ENCODE measurements around the gene DPRX.

Gene DPRX

GRCh38 chr19:53631949-53632407 is at the start of gene DPRX:
Gene DPRX, plus strand, starts transcription at chr19:53631999. Its CDS starts 108 bp downstream, at chr19:53632107.
- DNase-seq (ENCODE audit: low read depth in 2 of 2), result no peak

GRCh38 chr19:53583181-53583580 is 48.6 kb upstream of the DPRX start:
- DNase-seq (ENCODE audit: low read depth in 2 of 2), result no peak

GRCh38 chr19:53586277-53586691 is 45.5 kb upstream of the DPRX start:
- no peak for DNase-seq (ENCODE audit: low read depth in 2 of 2)

GRCh38 chr19:53594811-53595509 is 36.8 kb upstream of the DPRX start:
- DNase-seq (ENCODE audit: low read depth in 2 of 2), result no peak

GRCh38 chr19:53595510-53595867 is 36.3 kb upstream of the DPRX start:
- no peak for DNase-seq (ENCODE audit: low read depth in 2 of 2)

- no peak for DNase-seq (ENCODE audit: low read depth in 2 of 2)
Measured at GRCh38 chr19:53596056-53596455, 35.7 kb upstream of the DPRX start.

GRCh38 chr19:53597023-53597422 is 34.8 kb upstream of the DPRX start:
- no peak for DNase-seq (ENCODE audit: low read depth in 2 of 2)

- DNase-seq (ENCODE audit: low read depth in 2 of 2), result no peak
Measured at GRCh38 chr19:53598361-53598760, 33.4 kb upstream of the DPRX start.

- no peak for DNase-seq (ENCODE audit: low read depth in 2 of 2)
Measured at GRCh38 chr19:53600217-53600616, 31.6 kb upstream of the DPRX start.

- no peak for DNase-seq (ENCODE audit: low read depth in 2 of 2)
Measured at GRCh38 chr19:53606031-53606430, 25.8 kb upstream of the DPRX start.

GRCh38 chr19:53608381-53608780 is 23.4 kb upstream of the DPRX start:
- no peak for DNase-seq (ENCODE audit: low read depth in 2 of 2)

GRCh38 chr19:53612762-53613526 is 18.9 kb upstream of the DPRX start:
- no peak for DNase-seq (ENCODE audit: low read depth in 2 of 2)

GRCh38 chr19:53621885-53622740 is 9.7 kb upstream of the DPRX start:
- DNase-seq (ENCODE audit: low read depth in 2 of 2), result no peak

- no peak for DNase-seq (ENCODE audit: low read depth in 2 of 2)
Measured at GRCh38 chr19:53624771-53625545, 6.8 kb upstream of the DPRX start.

GRCh38 chr19:53626486-53626885 is 5.3 kb upstream of the DPRX start:
- no peak for DNase-seq (ENCODE audit: low read depth in 2 of 2)

- no peak for DNase-seq (ENCODE audit: low read depth in 2 of 2)
Measured at GRCh38 chr19:53626976-53627375, 4.8 kb upstream of the DPRX start.

GRCh38 chr19:53634768-53635167 is 3.0 kb downstream of the DPRX start:
- no peak for DNase-seq (ENCODE audit: low read depth in 2 of 2)

GRCh38 chr19:53639471-53639870 is 7.7 kb downstream of the DPRX start:
- no peak for DNase-seq (ENCODE audit: low read depth in 2 of 2)

- no peak for DNase-seq (ENCODE audit: low read depth in 2 of 2)
Measured at GRCh38 chr19:53642381-53643099, 10.7 kb downstream of the DPRX start.

- no peak for DNase-seq (ENCODE audit: low read depth in 2 of 2)
Measured at GRCh38 chr19:53644061-53644816, 12.4 kb downstream of the DPRX start.

Data from stimulated activated CD8-positive, alpha-beta memory T cell treated with anti-CD3 and anti-CD28 coated beads, Interleukin-7, amount 100 ng/mL, for 4 hours (primary cell).